NCI-H2107 treated with DMSO at 0.1 percent for 48 hours (cell line): ENCODE results near the gene VHLL.
"Not testable (repeated sequence)": the region's sequence is repeated elsewhere in the genome, so short reads cannot be mapped to it uniquely, and the experiment has no call there.

Experiments used
- DNase-seq: peaks from one replicate; lab custom pipeline; 2025; ENCODE audit not compliant: unreplicated experiment; lab: John Stamatoyannopoulos, UW

The VHLL gene

DNA sequence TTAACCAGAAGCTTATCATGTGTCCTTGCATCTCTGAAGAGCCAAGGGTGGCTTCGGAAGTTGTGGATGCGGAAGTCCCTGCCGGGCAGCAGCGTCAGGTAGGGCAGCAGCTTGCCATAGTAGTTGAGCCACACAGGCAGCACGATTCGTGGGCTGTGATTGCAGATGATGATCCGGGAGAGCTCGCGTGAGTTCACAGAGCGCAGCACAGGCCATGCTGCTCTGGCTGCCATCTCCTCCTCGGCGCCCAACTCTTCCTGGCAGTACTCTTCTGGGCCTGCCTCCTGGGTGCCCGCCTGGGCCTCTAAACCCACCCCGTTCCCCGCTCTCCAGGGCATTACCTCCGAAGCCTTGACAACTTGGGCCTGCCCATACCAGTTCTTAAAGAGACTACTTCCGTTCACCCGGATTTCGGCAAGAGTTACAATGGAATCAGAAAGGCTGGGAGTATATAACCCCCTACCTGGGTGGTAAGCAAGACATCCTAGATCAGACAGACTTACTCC is at the start of gene VHLL:
VHLL (minus strand) TSS at position 456 of the 506 bp plus-strand sequence; CDS start at position 338, 118 bp downstream.
- no peak for DNase-seq

- DNase-seq: no peak
Observed at GRCh38 chr1:156347331-156347730, 48.2 kb upstream of the VHLL start.

- DNase-seq: no peak
Observed at GRCh38 chr1:156346636-156347035, 47.5 kb upstream of the VHLL start.

DNA sequence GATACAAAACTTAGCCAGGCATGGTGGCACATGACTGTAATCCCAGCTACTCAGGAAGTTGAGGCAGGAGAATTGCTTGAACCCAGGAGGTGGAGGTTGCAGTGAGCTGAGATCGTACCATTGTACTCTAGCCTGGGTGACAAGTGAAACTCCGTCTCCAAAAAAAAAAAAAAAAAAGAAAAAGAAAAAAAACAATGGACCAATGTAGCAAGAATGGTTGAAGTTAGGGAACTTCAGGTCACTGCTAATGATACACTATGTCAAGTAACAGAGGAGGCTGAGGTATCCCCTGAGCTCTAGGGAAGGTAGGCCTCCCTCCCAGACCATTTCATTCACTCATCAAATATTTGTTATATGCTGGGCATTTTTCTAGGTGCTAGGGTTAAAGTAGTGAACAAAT is 46.9 kb upstream of the VHLL start:
- not testable (repeated sequence) for DNase-seq

GRCh38 chr1:156344409-156344808 is 45.3 kb upstream of the VHLL start:
- no peak for DNase-seq

GRCh38 chr1:156342166-156342955 is 43.3 kb upstream of the VHLL start:
- no peak for DNase-seq

- DNase-seq: peak; percentile 99
Observed at GRCh38 chr1:156338180-156338976, 39.3 kb upstream of the VHLL start, which contains the start of the genes CCT3 and TSACC. Gene CCT3 (minus strand): TSS chr1:156338292. CDS start chr1:156338184, 108 bp downstream. Gene TSACC (plus strand): TSS chr1:156338526. CDS start chr1:156339758, 1,232 bp downstream.

DNA sequence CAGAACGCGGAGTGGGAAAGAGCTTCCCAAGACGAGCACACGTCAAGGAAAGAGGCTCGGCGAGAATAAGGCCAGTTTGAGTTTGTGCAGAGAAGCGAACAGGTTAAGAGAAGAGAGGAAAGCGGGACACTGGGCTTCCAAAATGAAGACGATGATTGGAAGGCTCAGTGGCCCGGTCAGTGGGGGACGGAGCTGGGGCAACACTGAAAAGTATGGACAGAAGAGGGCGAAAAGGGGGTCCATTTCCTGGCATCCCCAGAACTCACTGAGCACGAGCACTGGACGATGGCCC is 38.7 kb upstream of the VHLL start:
- DNase-seq: no peak

DNA sequence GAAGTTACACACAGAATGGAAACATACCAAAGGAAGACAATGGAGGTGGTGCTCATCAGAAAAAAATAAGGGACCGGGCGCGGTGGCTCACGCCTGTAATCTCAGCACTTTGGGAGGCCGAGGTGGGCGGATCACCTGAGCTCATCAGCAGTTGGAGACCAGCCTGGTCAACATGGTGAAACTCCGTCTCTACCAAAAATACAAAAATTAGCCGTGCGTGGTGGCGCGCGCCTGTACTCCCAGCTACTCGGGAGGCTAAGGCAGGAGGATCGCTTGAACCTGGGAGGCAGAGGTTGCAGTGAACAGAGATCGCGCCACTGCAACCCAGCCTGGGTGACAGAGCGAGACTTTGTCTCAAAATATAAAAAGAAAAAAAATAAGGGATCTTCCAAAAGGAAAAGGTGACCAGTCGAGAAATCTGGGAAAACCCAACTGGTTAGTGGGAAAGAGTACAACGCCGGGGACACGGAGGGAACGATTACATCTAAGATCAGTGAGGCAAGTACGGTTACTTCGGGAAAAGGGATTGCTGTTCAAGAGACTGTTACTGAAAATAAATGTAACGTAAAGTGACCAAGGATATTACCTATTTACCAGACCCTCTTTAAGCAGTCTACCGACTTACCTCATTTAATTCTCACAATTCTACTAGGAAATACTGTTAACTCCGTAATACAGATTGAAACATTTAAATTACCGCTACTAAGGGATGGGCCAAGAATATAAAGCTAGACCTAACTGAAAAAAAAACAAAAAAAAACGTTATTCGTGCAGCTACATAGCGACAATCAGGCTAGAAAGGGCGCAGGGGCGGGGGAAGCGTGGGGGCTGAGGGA is 38.2 kb upstream of the VHLL start:
- no peak for DNase-seq

DNA sequence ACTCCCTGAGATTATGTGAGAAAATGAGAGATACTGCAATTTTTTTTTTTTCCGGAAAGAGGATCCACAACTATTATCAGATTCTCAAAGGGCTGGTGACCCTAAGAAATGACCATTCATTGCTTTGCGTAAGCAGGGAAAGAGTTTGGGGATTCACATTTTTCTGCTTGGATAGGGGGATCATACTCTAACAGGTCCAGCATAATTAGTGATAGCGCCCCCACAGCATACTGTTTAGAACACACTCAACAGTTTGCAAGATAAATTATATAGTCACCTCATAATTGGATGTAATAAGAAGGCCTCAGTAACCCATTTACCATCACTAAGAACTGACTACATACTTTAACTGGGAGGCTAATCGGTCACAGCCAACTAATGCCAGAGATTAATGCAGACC is 37.1 kb upstream of the VHLL start:
- DNase-seq: no peak

DNA sequence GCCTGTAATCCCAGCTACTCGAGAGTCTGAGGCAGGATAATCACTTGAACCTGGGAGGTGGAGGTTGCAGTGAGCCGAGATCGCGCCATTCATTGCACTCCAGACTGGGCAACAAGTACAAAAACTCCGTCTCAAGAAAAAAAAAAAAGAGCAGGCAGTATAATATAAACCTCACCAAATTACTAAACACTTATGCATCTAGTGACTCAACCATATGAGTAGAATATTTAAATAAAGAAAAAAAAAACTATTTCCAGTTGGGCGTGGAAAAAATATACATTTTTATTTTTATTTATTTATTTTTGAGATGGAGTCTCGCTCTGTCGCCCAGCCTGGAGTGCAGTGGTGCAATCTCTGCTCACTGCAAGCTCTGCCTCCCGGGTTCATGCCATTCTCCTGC is 24.1 kb upstream of the VHLL start:
- DNase-seq: not testable (repeated sequence)

DNA sequence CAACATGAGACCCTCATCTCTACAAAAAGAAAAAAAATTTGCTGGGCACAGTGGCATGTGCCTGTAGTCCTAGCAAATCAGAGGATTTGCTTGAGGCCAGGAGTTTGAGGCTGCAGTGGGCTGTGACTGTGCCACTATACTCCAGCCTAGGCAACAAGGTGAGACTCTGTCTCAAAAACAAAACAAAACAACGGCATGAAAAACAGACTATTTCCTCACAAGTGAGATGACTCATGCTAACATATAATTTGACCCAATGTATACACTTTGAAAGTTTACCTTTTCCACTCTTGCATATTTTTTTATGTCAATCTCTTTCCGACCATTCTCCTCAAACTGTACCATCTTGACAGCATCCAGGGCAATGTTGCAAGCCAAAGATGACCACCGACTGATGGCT is 21.5 kb upstream of the VHLL start:
- DNase-seq: no peak

GRCh38 chr1:156319664-156320063 is 20.6 kb upstream of the VHLL start:
- DNase-seq: no peak

GRCh38 chr1:156316909-156317308 is 17.8 kb upstream of the VHLL start:
- DNase-seq: no peak

GRCh38 chr1:156310962-156311361 is 11.9 kb upstream of the VHLL start:
- DNase-seq: no peak

DNA sequence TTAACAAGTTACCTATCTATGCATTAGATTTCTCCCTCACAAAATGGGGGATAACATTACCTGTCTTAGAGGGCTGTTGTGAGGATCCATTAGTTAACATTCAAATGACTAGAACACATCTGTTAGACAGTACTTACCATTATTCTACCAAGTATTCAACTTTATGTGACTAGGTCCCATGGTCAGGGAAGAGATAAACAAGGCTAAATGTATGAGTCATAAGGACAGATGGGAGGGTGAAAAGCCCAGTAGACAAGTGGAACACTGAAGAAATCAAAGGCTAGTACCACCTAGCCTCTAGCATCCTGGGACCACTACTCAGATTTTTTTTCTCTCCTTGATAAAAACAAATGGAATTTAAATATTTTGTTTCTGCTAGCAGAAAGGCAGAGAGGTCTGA is 9.0 kb upstream of the VHLL start:
- no peak for DNase-seq

- DNase-seq: no peak
Observed at GRCh38 chr1:156305215-156305614, 6.1 kb upstream of the VHLL start.

- no peak for DNase-seq
Observed at GRCh38 chr1:156303241-156303640, 4.1 kb upstream of the VHLL start.

GRCh38 chr1:156295391-156295947 is 3.6 kb downstream of the VHLL start, which contains the start of gene GLMP:
Gene GLMP (minus strand): TSS chr1:156295679. CDS start chr1:156295645, 34 bp downstream.
- peak; percentile 36 for DNase-seq

DNA sequence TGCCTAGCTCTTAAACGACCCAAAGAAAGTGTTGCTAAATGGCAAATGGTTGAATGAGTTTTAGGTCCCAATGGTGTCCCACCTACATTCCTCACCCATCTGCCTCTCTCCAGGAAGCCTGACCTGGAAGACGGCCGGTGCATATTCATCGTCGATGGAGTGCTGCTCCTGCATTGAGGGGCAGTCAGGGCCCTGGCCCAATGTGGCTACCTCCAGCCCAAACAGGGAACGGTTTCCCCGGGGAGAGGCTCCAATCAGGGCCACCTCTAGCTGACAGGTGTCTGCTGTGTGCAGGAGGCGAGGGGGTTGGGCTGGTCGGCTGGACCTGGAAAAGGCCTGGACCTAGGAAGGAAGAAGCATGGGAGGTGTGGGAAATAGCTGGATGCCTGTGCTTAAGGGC is 5.2 kb downstream of the VHLL start:
- no peak for DNase-seq

- no peak for DNase-seq
Observed at GRCh38 chr1:156293098-156293434, 6.0 kb downstream of the VHLL start.
